ENCODE results near the gene ALDOB. TPM values are rescaled to one million over a fixed set of nuclear protein-coding genes. Genes with fewer than 3 reads are reported as not detected.

The ALDOB gene
- total RNA-seq (2022; extraction: Qiagen RNA extraction; ENCODE audit: low read depth) = not detected in 5 replicates

GRCh38 chr9:101435601-101436079 is at the start of gene ALDOB:
Gene ALDOB (minus strand): TSS chr9:101435774. CDS start chr9:101430887, 4,887 bp downstream.

GRCh38 chr9:101398068-101398929 is 37.3 kb downstream of the ALDOB start, which contains the start of the genes MRPL50 and ZNF189:
Gene MRPL50 (minus strand): TSS chr9:101398618. CDS start chr9:101398592, 26 bp downstream.
Gene ZNF189 (plus strand): TSS chr9:101398851. CDS start chr9:101399157, 306 bp downstream.

GRCh38 chr9:101384873-101385536 is 50.6 kb downstream of the ALDOB start, which contains the start of gene BAAT:
Gene BAAT (minus strand): TSS chr9:101385006. CDS start chr9:101371404, 13,602 bp downstream.

Other genes with a start within 250 kb of the ALDOB start
- 0.34 to 0.63 TPM (median 0.40 TPM) in 5 replicates for gene BAAT, start 50.8 kb downstream of the ALDOB start, total RNA-seq (2022; extraction: Qiagen RNA extraction; ENCODE audit: low read depth)
- gene MRPL50, start 37.2 kb downstream of the ALDOB start, total RNA-seq (2022; extraction: Qiagen RNA extraction; ENCODE audit: low read depth) = 13.7 to 19.7 TPM (median 14.0 TPM) in 5 replicates
- gene ZNF189, start 36.9 kb downstream of the ALDOB start, total RNA-seq (2022; extraction: Qiagen RNA extraction; ENCODE audit: low read depth) = 6.3 to 8.8 TPM (median 7.2 TPM) in 5 replicates
- gene RNF20, start 98.1 kb upstream of the ALDOB start, total RNA-seq (2022; extraction: Qiagen RNA extraction; ENCODE audit: low read depth) = 20.8 to 22.9 TPM (median 21.2 TPM) in 5 replicates
- not detected in 5 replicates for gene PPP3R2, start 159.2 kb upstream of the ALDOB start, total RNA-seq (2022; extraction: Qiagen RNA extraction; ENCODE audit: low read depth)

Measured in A549 treated with GW870086 at 1 μM for 4 hours (cell line).